Motor neuron (in vitro differentiated cells): ENCODE measurements around the gene CEP70. TPM values are rescaled to one million over a fixed set of nuclear protein-coding genes. Genes with fewer than 3 reads are reported as not detected.
"Not testable (repeated sequence)": the region's sequence is repeated elsewhere in the genome, so short reads cannot be mapped to it uniquely, and the experiment has no call there.

Source experiments
- ATAC-seq, 8 experiments: fragments of 200-7000 bp; cut with Tn5 transposase; replicated peaks in 6 of 8; 2 replicates each; pipeline ENCODE4 v1.8.0; 2021; ENCODE audit warnings: mild to moderate bottlenecking in 8 of 8, moderate library complexity in 8 of 8
- H3K27ac ChIP-seq, 2 donors: fragments of 250-450 bp; sonication (Bioruptor Pico); 2 replicates each; pipeline ENCODE4 v1.9.0; 2021; ENCODE audit warnings: antibody characterized with exemption in 2 of 2, mild to moderate bottlenecking in 2 of 2, moderate library complexity in 1 of 2
- H3K4me1 ChIP-seq, 2 donors: fragments of 250-450 bp; sonication (Bioruptor Pico); replicated peaks in 1 of 2; 2 replicates each; pipeline ENCODE4 v1.6.1; 2021; ENCODE audit warnings: antibody characterized with exemption in 2 of 2, mild to moderate bottlenecking in 2 of 2, moderate library complexity in 1 of 2
- H3K4me3 ChIP-seq, 5 donors: fragments of 250-450 bp; sonication (Bioruptor Pico); 2 replicates each; pipeline ENCODE4 v1.9.0; 2021; ENCODE audit warnings: antibody characterized with exemption in 5 of 5, mild to moderate bottlenecking in 5 of 5, moderate library complexity in 4 of 5
- WGBS, 10 experiments: fragments of 450-650 bp; shearing (Covaris generic); methylation state at CpG; one replicate each; pipeline ENCODE4 v1.0.0; 2022; 5-methylcytosine and 5-hydroxymethylcytosine counted together
- in situ Hi-C, 9 experiments: fragments of 400-800 bp; cut with MboI; loops; one replicate each; pipeline ENCODE4 v1.15.0; 2021; ENCODE audit warnings: low sequenced_read_pairs in 9 of 9, low pct_unique_long_range_greater_than_20kb in 2 of 9; ENCODE audit not compliant: unreplicated experiment in 9 of 9
- total RNA-seq, 8 experiments: library from RNA; unstranded; fragments of 300-600 nt; gene quantifications; 2 replicates each; pipeline versions ENCODE4 v1.2.3 to v1.2.4, GENCODE V29; 2022

Gene CEP70
- total RNA-seq, 8 experiments from 2014 or later, result 12.2 to 53.3 (median 34.3) TPM

DNA sequence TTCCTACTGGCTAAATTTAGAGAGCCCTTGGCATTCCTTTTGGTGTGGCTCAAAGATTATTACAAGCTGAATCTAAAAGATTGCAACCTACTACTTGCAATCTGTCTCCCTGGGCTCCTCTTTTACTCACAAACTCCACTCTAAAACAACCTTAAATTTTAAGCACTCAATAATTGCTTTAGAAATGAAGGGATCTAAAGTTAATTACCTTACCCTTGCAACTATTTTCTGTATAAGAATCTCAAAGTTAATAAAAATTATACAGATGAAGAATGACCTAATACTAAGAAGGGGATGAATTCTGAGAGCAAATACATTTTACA, 99.5 kb downstream of the CEP70 start:
- Histone ChIP-seq H3K4me3 (no peak overlapping the region), H3K27ac (no peak overlapping the region), H3K4me1 (no peaks in the 10 kb centered on the region)
- no peak for ATAC-seq
- in situ Hi-C loops, result no loop called here

DNA sequence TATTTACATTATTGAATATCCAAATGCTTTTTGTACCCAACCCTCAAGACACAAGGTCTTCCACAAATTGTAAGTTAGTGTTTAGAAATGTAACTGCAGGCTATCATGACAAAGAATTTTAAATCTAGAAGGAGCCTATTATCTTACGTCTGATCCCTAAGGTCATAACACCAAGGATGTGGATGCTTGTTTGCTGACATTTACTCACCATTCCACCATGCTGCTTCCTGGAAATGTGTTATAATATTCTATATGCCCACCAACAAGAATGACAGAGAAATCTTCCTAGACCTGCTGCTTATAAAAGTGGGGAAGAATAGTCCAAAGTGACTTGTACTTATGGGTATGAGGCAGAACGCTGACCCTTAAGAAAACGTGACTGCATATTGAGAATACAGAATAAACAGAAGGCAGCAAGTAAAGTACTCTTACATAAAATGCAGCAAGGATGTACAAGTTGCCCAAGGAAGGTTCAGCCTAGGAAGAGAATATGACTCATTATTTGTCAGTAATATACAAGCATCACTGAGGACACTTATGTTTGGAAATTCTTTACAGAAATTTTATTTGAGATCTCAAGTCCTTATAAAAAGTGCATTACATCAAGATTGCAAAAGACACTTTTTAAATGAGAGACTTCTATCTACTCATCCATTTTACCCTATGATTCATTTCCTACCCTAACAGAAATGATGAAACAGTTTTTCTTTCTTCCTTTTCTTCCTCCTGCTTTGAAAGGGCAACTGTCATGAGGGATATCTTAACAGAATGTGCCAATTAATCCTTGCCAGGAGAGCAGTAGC, 100.1 kb downstream of the CEP70 start:
- 0 to 100% (median 80%) methylated on average over 1 to 3 of the region's 3 CpGs; no CpG with 5 or more reads in 1 of the 10 experiments for WGBS, 10 experiments
- H3K4me3 ChIP-seq, result no peak overlapping the region
- H3K27ac ChIP-seq, result no peak overlapping the region
- peak in 3 of 8 experiments; percentile 32 to 89 (median 80) for ATAC-seq
- no peaks in the 10 kb centered on the region for H3K4me1 ChIP-seq
- in situ Hi-C loops, result no loop called here

DNA sequence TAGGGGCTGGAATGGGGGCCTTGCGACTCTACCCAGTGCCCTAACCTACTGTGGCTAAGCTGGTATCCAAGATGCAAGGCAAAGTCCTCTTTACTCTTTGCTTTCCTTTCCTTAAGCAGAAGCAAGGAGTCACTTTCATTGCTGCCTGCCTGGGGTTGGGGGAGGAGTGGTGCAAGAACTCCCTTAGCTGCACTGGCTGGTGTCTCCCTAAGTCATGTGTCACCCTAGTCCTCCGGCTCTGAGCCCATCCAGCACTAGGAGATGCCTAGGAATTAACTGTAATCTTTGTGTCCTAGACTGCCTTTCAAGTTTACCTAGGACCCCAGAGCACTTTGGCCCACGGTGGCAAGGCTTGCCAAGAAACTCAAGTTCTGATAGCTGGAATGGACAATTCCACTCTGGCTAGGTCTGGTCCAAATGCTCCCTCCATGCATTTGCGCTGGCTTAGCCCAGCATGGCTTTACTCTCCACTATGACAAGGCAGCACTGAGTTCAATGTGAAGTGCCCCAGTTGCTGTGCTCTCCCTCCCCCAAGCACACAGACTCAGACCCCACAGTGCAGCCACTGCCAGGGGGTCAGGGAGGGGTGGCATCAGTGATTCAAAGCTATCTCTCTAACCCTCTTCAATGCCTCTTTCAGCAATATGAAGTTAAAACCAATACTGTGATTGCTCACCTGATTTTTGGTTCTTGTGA, 100.9 kb downstream of the CEP70 start:
- H3K4me1 ChIP-seq, result no peaks in the 10 kb centered on the region
- in situ Hi-C loops, result no loop called here
- ATAC-seq, result no peak
- no peak overlapping the region for H3K4me3 ChIP-seq
- 87 to 100% (median 100%) methylated on average over 1 to 3 of the region's 4 CpGs; no CpG with 5 or more reads in 4 of the 10 experiments for WGBS, 10 experiments
- no peak overlapping the region for H3K27ac ChIP-seq

DNA sequence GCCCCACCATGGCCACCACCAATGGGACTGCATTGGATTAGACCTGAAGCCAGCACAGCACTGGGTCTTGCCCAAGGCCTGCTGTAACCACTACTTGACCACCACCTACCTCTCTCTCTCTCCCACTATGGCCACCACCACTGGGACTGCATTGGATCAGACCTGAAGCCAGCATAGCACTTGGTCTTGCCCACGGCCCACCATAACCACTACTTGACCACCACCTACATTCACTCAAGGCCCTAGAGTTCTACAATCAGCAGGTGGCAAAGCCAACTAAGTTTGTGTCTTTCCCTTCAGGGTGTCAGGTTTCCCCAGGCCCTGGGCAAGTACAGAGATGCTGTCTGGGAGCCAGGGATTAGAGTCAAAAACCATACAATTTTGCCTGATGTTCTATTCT, 102.1 kb downstream of the CEP70 start:
- Histone ChIP-seq H3K4me3 (no peak overlapping the region), H3K27ac (no peak overlapping the region), H3K4me1 (no peaks in the 10 kb centered on the region)
- ATAC-seq, result no peak
- in situ Hi-C loops, result no loop called here
- 100% methylated on average over 1 of the region's 1 CpG; no CpG with 5 or more reads in 9 of the 10 experiments for WGBS, 10 experiments

DNA sequence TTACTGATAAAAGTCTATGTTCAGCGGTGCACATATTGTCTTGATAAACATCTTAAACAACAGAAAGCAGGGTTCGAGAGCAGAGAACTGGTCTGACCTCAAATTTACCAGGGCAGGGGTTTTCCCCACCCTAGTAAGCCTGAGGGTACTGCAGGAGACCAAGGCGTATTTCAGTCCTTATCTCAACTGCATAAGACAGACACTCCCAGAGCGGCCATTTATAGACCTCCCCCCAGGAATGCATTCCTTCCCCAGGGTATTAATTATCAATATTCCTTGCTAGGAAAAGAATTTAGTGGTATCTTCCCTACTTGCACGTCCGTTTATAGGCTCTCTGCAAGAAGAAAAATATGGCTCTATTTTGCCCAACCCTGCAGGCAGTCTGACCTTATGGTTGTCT, 107.5 kb downstream of the CEP70 start:
- H3K27ac ChIP-seq, H3K4me1 ChIP-seq, ATAC-seq, in situ Hi-C loops, H3K4me3 ChIP-seq: not testable (repeated sequence)
- 53 to 100% (median 91%) methylated on average over 1 to 4 of the region's 6 CpGs; no CpG with 5 or more reads in 2 of the 10 experiments for WGBS, 10 experiments

DNA sequence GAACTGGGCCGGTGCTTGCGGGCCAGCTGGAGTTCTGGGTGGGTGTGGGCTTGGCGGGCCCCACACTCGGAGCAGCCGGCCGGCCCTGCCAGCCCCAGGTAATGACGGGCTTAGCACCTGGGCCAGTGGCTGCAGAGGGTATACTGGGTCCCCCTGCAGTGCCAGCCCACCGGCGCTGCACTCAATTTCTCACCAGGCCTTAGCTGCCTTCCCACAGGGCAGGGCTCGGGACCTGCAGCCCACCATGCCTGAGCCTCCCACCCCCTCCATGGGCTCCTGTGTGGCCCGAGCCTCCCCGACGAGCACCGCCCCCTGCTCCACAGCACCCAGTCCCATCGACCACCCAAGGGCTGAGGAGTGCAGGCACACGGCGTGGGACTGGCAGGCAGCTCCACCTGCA, 109.4 kb downstream of the CEP70 start:
- H3K4me3 ChIP-seq, in situ Hi-C loops, H3K27ac ChIP-seq, ATAC-seq, H3K4me1 ChIP-seq: not testable (repeated sequence)
- 80 to 93% methylated on average over 1 to 3 of the region's 17 CpGs; no CpG with 5 or more reads in 8 of the 10 experiments for WGBS, 10 experiments

DNA sequence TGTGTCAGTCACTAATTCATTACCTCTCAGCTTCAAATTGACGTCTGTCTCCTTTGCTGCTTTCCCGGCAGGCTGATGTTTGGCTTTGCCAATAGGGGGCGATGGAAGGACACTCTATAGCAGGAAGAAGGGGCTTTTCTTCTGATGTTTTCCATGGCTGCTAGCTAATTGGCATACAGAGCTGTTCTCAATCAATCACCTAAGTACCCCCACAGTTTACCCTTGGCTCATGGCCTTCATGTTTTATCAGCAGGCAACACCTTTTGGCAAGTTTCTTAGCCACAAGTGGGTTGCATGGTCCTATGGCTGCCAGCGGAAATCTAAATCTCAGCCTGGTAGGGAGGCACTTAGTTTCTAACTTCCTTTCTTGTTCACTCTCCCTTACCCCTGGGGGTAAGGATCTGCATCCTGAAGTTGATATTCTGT, 114.6 kb downstream of the CEP70 start:
- in situ Hi-C loops, result no loop called here
- no peak overlapping the region for H3K27ac ChIP-seq
- H3K4me3 ChIP-seq, result no peak overlapping the region
- 15 to 60% (median 40%) methylated on average over 2 to 4 of the region's 4 CpGs; no CpG with 5 or more reads in 1 of the 10 experiments for WGBS, 10 experiments
- no peaks in the 10 kb centered on the region for H3K4me1 ChIP-seq
- peak in 5 of 8 experiments; percentile 38 to 73 (median 53) for ATAC-seq

DNA sequence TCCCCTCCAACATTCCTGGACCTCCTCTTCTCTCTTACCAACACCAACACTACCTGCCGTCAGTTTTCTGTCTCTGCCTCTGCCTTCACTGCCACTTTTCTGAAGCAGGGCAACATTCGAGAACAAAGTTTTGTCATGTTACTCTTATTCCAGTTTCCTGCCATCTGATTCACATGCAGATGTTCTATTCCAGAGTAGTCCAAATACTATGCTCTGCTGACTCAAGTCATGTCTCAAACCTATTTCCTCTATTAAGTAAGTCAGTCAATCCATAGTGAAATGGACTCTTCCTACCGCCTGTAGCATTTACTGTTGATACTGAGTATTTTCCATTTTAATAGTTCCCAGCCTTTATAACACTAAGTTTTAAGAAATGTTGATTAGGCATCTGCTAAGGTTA, 116.3 kb downstream of the CEP70 start:
- no peak for ATAC-seq
- in situ Hi-C loops, result no loop called here

DNA sequence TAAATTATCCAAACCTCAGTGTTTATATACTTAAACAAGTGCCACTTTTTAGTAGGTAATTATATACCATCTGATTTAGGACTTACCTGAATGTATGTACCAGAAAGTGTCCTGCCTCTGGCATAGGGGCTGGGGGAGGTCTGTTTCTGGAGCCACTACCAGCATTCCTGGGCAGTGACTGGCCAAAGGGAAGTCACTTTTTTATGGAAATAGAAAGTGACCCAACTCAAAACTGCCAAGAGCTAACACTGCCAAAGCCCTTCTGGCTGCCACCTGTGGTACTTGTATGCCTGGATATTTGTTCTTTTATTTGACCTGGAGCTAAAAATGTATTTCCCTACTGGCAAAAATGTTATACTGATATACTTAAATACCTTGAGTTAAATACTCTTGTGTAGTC, 116.9 kb downstream of the CEP70 start:
- Histone ChIP-seq H3K4me1 (peaks cover 0 to 5% of the 10 kb centered on the region in 2 donors), H3K4me3 (no peak overlapping the region), H3K27ac (no peak overlapping the region)
- ATAC-seq, result no peak
- in situ Hi-C loops, result no loop called here

More for the DNA sequence above, 116.3 kb downstream of the CEP70 start:
- peaks cover 0 to 4% of the 10 kb centered on the region in 2 donors for H3K4me1 ChIP-seq
- no peak overlapping the region for H3K27ac ChIP-seq
- 59 to 100% (median 86%) methylated on average over 1 to 3 of the region's 3 CpGs; no CpG with 5 or more reads in 2 of the 10 experiments for WGBS, 10 experiments
- H3K4me3 ChIP-seq, result no peak overlapping the region

DNA sequence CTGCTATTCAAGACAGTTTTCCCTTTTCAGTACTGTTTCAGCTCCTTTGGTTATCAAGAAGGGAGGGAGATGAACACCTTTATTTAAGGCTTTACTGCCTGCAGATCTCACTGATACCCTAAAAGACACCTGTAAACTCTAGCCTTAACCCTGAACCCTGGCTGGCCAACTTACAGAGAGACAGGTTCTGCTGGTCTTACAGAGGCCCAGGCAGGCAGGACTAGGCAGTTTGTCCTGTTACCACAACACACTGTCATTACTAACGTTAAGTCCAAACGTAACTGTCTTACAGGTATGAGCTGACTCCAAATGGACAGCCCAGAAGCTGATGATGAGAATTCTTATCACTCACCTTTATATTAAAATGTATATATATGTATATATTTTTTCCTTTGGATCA, 117.5 kb downstream of the CEP70 start:
- no peak for ATAC-seq
- peaks cover 0 to 5% of the 10 kb centered on the region in 2 donors for H3K4me1 ChIP-seq
- no peak overlapping the region for H3K4me3 ChIP-seq
- WGBS, 10 experiments, result 80 to 100% (median 100%) methylated on average over 1 to 2 of the region's 2 CpGs; no CpG with 5 or more reads in 5 of the 10 experiments
- in situ Hi-C loops, result no loop called here
- H3K27ac ChIP-seq, result no peak overlapping the region

DNA sequence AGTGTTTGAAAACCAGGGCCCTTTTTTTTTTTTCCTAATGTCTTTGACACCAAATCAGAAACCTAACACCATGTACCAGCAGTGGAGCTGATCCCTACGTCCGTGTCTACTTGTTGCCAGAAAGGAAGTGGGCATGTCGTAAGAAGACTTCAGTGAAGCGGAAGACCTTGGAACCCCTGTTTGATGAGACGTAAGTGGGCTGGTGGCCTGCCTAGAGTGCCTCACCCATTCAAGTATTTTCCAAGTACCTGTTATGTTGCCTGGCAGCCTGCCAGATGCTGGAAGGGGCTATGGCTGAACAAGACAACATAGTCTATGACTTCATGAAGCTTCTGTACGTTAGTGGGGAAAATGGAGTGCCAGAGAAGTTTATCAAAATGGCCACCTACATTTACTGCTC, 119.9 kb downstream of the CEP70 start:
- WGBS, 10 experiments, result 60 to 100% (median 91%) methylated on average over 1 to 5 of the region's 6 CpGs; no CpG with 5 or more reads in 1 of the 10 experiments
- ATAC-seq, result no peak
- H3K4me3 ChIP-seq, result no peak overlapping the region
- peaks cover 0 to 5% of the 10 kb centered on the region in 2 donors for H3K4me1 ChIP-seq
- H3K27ac ChIP-seq, result no peak overlapping the region
- in situ Hi-C loops, result loop anchor here in 1 of 9 experiments (25.0 kb wide), 1 partner anchor 438 kb away; no protein-coding TSS in a partner anchor

DNA sequence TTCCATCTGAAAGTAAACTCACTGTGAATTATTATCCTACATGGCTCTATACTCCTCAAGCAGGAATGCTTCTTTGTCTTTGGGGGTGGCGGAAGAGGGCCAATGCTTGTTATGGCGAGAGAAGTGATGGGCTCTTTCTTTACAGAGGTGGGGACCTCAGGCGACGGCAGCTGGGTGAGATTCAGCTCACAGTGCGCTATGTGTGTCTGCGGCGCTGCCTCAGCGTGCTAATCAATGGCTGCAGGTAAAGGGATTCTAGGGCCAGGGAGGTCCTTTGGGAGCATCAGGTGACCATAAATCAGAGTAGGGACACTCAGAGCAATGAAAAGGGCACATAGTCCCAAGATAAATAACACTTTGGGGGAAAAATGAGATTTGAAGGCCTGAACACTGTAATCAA, 120.7 kb downstream of the CEP70 start:
- WGBS, 10 experiments, result 60 to 100% (median 98%) methylated on average over 1 to 7 of the region's 8 CpGs; no CpG with 5 or more reads in 4 of the 10 experiments
- H3K4me3 ChIP-seq, result no peak overlapping the region
- in situ Hi-C loops, result loop anchor here in 1 of 9 experiments (25.0 kb wide), 1 partner anchor 439 kb away; no protein-coding TSS in a partner anchor
- peak in 4 of 8 experiments; percentile 13 to 65 (median 24) for ATAC-seq
- H3K4me1 ChIP-seq, result peaks cover 0 to 5% of the 10 kb centered on the region in 2 donors
- H3K27ac ChIP-seq, result no peak overlapping the region

DNA sequence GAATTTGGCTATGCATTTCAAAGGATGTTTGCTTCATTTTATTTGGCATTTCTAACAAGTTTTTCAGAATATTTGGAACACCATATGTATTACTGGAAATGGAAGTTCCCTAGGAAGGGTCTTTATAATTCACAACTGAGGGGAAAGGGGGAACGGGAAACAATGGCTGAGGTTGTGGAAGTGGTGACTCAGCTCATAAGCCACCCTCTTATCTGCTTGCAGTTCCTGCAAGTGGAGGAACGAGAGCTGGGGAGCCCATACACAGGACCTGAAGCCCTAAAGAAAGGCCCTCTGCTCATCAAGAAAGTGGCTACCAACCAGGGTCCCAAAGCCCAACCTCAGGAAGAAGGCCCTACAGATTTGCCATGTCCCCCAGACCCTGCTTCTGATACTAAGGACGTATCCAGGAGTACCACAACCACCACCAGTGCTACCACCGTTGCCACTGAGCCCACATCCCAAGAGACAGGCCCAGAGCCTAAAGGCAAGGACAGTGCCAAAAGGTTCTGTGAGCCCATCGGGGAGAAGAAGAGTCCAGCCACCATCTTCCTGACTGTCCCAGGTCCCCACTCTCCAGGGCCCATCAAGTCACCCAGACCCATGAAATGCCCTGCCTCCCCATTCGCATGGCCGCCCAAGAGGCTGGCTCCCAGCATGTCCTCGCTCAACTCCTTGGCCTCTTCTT, 121.8 kb downstream of the CEP70 start:
- peaks cover 0 to 5% of the 10 kb centered on the region in 2 donors for H3K4me1 ChIP-seq
- no peak overlapping the region for H3K4me3 ChIP-seq
- no peak overlapping the region for H3K27ac ChIP-seq
- in situ Hi-C loops, result loop anchor here in 1 of 9 experiments (25.0 kb wide), 1 partner anchor 440 kb away; no protein-coding TSS in a partner anchor
- 29 to 100% (median 93%) methylated on average over 1 to 8 of the region's 8 CpGs; no CpG with 5 or more reads in 1 of the 10 experiments for WGBS, 10 experiments
- ATAC-seq, result no peak
